HK-2 (cell line): ENCODE results near the gene SLC39A7.

Experiments used
- DNase-seq: peaks from one replicate; pipeline ENCODE4 v3.0.0-alpha.2; 2018; ENCODE audit not compliant: unreplicated experiment

The SLC39A7 gene

DNA sequence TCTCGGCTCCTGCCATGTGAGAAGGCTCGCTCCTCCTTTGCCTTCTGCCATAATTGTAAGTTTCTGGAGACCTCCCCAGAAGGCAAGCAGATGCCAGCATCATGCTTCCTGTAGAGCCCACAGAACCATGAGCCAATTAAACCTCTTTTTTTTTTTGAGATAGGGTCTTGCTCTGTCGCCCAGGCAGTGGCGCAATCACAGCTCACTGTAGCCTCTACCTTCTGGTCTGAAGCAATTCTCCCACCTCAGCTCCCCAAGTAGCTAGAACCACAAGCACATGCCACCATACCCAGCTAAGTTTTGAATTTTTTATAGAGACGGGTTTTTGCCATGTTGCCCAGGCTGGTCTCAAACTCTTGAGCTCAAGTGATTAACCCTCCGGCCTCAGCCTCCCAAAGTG is 36.2 kb downstream of the SLC39A7 start:
- no peak for DNase-seq

DNA sequence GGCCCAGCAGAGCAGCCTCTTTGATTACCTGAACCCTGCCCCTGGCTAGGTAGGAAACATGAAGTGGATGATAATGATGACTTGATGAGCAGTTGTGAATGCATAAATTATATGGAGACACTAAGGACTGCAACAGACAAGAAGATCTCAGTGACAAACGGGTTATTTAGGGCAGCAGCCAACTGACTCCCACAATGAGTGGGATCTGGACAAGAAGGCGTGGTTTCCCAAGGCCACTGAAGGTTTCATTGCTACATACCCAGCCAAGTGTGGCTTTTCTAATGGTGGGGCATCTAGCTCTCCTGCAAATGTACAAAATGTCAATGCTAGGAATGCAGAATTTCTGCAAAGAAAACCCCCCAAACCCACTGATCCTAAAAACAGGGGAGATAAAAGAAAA is 37.1 kb downstream of the SLC39A7 start:
- DNase-seq: no peak

DNA sequence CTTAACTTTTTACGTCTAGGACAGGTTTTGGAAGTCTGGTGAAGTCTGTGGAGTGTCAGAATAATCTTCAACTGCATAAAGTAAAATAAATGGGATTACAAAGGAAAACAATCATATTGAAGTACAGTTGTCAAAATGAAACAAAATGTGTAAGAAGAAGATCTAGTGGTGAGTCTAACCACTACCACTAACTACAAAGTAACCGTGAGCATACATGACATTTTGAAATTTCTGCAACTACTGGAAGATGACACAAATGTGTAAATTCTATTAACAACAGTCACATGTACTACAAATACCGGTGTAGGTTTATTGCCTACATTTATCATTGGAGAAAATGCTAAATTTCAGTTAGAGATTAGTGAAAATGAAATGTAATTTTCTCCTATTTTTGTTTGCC is 41.3 kb downstream of the SLC39A7 start:
- DNase-seq: no peak

DNA sequence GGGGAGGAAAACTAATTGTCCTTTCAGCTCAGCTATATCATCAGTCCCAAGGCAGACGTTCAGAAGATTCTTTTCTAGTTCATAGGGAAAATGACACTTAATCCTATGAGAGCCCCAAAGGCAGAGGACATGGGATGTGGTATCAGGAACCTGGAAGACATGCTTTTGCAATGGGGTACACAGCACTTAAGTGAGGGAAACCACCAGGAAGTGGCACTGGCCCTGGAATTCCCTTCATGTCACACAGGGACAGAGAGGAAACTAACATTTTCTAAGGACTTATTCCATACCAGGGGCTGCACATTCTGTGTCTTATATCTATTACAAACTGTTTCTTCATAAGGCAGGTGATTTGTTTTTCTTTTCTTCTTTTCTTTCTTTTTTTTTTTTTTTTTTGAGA is 42.8 kb downstream of the SLC39A7 start:
- no peak for DNase-seq

DNA sequence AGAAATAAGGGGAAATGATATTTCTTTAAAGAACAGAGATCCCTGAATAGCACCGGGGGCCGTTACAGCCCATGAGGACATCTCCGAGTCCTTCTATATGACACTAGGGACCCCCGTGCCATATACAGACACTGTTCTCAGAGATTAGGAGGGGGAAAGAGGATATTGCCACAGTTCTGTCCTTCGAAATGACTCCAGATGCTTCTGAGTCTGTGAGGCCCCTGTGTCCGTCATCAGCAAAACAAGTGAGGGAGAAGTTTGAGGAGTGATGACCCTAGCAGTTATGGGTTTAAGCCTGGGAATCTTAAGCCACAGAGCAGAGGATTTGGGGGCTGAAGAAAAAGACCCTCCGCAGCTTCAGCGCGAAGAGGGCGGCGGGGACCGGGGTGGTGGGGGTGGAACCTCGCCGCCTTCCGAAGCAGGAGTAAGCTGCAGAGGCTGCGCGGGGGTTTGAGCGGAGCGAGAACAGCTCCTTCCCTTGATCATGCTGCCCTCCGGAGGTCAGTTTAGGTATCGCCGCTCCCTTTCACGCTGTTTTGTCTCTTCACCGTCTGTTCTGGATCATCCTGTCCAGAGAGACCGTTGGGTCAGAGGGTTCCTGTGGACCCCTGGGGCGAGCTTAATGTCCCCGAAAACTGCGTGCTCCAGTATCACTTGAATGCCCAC is 47.4 kb downstream of the SLC39A7 start:
- DNase-seq: peak; percentile 89

DNA sequence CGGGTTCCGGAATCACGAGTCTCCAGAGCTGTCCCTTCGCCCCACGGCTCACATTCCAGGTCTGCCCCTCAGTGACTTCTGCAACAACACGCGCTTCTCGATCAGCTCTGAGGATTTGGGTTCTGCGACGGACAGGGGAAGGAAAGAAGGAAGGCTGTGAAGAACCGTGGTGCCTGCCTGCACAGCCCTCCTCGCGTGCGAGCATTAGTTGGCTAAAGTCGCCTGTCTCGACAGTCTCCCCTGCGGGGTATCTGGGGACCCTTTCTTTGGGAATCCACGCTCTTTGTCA is 47.9 kb downstream of the SLC39A7 start:
- DNase-seq: no peak

DNA sequence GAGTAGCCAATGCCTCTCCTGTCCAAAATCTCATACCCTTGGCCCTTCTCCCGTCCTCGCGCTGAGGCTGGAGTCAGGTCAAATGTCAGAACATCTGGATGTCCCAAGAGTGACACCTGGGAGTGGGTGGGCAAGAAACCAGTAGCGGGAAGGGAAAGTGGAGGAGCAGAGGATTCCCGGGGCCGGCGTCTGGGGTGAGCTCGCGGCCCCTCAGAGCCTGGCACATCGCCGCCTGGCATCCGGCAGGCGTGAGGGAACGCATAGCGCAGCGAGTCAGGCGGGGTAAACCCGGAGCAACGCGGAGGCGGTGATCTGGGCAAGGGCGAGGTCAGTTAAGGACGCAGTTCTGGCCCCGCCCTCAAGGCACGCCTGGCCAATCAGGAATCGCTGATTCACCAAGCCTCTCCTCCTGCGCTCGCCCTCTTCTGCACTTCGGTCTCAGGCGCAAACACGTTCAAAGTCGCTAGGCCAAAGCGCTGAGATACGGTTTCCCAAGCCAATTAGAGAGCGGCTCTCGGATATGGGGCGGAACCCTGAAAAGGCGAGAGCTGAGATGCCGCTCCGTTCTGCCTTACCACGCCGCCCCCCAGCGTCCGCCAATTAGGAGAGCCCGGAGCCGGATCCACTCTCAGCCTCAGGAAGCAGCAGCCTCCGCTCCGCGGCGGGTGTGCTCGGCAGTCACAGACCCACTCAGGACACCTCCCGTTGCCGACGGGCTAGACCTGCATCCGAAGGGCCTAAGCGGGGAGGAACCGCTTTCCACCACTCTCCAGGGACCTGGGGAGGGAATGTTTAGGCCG is 48.5 kb downstream of the SLC39A7 start:
- DNase-seq: peak; percentile 97

DNA sequence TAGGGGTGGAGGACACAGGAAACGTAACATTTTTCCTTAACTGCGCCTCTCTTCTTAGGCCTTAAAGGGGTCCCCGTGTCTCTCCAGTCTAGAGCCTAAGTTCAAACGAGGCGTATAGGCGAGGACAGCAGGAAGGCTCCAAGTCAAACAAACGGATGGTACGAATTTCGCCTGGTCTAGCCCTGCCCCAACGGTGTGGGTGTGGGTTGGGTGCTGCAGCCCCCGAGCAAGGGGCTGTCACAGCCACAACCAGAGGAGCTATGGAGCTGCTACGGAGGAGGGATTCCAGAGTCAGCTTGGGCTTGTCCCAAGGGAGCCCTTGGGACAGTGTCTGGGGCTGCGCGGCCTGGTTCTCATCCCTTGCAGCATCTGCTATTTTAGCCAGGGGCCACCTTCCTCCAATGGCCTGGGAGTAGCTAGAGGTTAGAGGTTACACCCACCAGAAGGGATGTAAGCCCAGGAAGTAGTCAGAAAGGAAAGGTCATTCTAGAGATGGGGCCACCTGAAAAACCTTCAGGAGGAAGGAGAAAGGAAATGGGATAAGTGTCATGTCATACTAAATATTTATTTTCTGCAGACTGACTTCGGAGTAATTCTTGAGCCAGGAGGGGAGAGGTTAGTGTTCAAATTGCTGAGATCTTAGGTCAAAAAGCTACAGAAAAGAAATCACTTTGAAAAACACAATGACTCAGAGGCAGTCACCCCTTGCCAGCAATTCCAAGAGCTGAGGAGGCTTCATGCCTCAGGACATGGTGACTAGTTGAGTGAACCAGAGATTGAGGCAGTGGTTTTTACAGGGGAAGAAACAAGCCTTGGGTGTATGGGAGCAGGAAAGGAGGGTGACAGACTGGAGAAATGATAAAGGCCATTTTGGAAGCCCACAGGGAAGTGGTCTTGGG is 49.3 kb downstream of the SLC39A7 start:
- peak; percentile 41 for DNase-seq

DNA sequence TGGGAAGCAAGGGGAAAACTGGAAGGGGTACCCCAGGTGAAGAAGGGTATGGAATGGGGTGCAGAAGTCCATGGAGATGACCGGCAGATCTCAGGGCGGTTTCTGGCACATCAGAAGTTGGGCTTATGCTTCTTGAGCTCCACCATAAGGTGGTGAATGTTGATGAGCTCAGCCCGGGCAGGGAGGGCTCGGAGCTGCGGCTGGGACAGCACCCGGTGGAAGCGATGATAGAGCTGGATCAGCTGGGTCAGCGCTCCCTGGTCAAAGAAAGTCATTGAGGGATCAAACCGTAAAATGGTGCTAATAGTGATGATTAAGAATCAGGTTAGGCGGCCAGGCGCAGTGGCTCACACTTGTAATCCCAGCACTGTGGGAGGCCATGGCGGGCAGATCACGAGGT is 50.1 kb downstream of the SLC39A7 start:
- DNase-seq: no peak

DNA sequence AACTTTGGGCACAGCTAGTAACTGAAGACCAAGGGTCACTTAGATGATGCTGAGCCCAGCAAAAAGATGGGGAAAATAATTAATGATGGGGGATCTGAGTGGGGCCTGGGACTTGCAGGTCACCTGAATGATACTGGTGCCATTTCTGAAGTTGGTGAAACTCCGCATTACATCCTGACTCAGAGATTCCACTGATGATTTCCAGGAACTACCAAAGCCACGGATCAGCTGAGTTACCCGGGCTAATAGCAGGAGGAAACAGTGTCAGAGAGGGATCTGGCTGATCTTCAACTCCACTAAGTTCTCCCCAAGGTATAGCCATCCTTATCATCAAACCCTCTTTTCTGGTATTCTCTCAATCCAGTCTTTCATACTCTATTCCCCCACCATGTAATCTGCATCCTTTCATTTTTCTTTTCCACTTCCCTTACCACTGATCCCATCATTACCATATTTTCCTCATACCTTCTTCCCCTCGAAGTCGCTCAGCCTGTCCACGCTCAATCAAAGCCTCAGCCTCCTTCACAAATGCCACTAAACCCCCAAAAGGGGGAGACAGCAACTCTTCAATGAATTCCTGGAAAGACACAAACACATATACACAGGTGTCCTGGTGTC is 50.8 kb downstream of the SLC39A7 start:
- DNase-seq: no peak

DNA sequence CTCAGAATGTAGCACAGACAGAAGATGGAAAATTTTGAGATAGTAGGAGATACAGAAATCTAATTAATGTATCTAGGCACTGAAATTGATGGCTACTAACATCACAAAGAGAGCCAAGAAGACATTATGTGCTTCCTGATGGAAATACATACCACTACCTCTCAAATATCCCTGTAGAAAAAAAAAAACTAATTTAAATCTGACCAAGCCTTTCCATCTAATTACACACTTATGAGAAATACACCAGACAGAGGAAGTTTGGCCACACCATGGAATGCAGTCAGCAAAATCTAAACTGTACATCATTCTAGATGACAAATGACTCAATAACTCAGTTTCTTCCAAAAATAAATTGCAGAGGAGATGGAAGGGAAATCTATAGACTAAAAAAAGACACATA is 52.1 kb downstream of the SLC39A7 start:
- no peak for DNase-seq
